Uterus (tissue), 4 donors: ENCODE measurements around the gene SLC22A8. TPM values are rescaled to one million over a fixed set of nuclear protein-coding genes. Genes with fewer than 3 reads are reported as not detected.

Experiments
- DNase-seq, 2 donors: peaks; one replicate each; pipeline ENCODE4 v3.0.0-alpha.2; 2019 to 2020
- H3K27ac ChIP-seq, 2 donors: fragments of 200-600 bp; sonication (generic); 1 replicate in 1 of 2; 2 replicates in 1 of 2; pipeline ENCODE4 v1.5.1; 2016 to 2018
- H3K27me3 ChIP-seq, 2 donors: fragments of 200-600 bp; sonication (generic); one replicate each; pipeline ENCODE4 v1.5.1; 2018 to 2019; ENCODE audit warnings: control low read depth in 1 of 2
- H3K36me3 ChIP-seq, 2 donors: fragments of 200-600 bp; sonication (generic); one replicate each; pipeline ENCODE4 v1.5.1; 2019; ENCODE audit warnings: control low read depth in 1 of 2
- H3K4me1 ChIP-seq, 2 donors: fragments of 200-600 bp; sonication (generic); one replicate each; pipeline ENCODE4 v1.5.1; 2018 to 2019; ENCODE audit warnings: control low read depth in 1 of 2
- H3K4me3 ChIP-seq, 2 donors: fragments of 200-600 bp; sonication (generic); 1 replicate in 1 of 2; 2 replicates in 1 of 2; pipeline ENCODE4 v1.5.1; 2018 to 2019; ENCODE audit warnings: mild to moderate bottlenecking in 1 of 2
- H3K9me3 ChIP-seq, 2 donors: fragments of 200-600 bp; sonication (generic); one replicate each; pipeline ENCODE4 v1.5.1; 2019; ENCODE audit warnings: control low read depth in 1 of 2
- CTCF ChIP-seq, 4 experiments: fragments of 200-600 bp in 2 of 4; fragments of 450-650 bp in 2 of 4; sonication (generic) in 2 of 4; IDR thresholded peaks; one replicate each; pipeline ENCODE4 v1.5.1; 2016 to 2019; ENCODE audit warnings: antibody characterized with exemption in 4 of 4, mild to moderate bottlenecking in 2 of 4, moderate library complexity in 1 of 4
- POLR2A ChIP-seq, 2 donors: fragments of 450-650 bp; IDR thresholded peaks; one replicate each; pipeline ENCODE4 v1.6.1; 2016; ENCODE audit warnings: antibody characterized with exemption in 2 of 2, mild to moderate bottlenecking in 1 of 2, moderate library complexity in 1 of 2
- intact Hi-C: fragments of 100-400 bp; cut with DNase I; formaldehyde crosslinking; loops from one replicate; pipeline ENCODE4 v1.15.1; 2023; ENCODE audit warnings: low total_unique reads
- total RNA-seq, 4 donors: library from RNA; depleted of rRNA in 3 of 4; stranded (reverse); fragments of >200 nt in 3 of 4; gene quantifications; one replicate each; pipeline versions ENCODE4 v1.1.0 to v1.2.4, GENCODE V29; 2014 to 2023
- donor health status: DM: yes; HTN: yes; CAD: no.

The SLC22A8 gene
- total RNA-seq, 4 donors from 2014 or later: not detected

GRCh38 chr11:63007920-63008319 lies 7.7 kb downstream of the SLC22A8 start:
- intact Hi-C loops: no loop called here
- no peak for DNase-seq
- TF ChIP-seq CTCF (IDR thresholded peaks at IDR 0.05) (no peak), POLR2A (IDR thresholded peaks at IDR 0.05) (no peak)

DNA sequence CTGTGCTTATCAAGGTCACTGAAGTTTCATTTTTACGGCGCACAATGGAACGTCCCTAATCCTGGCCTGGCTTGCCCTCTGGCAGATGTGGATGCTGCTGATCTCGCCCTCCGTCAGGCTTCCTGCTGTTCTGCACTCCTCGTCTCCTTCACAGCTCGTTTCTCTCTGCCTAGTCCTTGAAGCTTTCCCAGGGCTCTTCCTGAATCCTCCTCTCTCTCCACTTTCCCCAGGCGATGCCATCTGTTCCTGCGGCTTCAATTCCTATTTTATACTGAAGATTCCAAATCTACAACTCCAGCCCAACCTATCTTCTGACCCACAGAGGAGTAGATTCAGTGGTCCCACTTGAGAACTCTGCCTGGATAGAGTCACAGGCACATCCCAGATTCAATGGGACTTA lies 14.2 kb downstream of the SLC22A8 start:
- no peak for DNase-seq
- intact Hi-C loops: no loop called here
- TF ChIP-seq CTCF (IDR thresholded peaks at IDR 0.05) (no peak), POLR2A (IDR thresholded peaks at IDR 0.05) (no peak)
- no peaks in the 10 kb centered on the region for H3K4me1 ChIP-seq
- no peaks in the 10 kb centered on the region for H3K27me3 ChIP-seq
- H3K9me3 ChIP-seq: no peaks in the 10 kb centered on the region
- no peak overlapping the region for H3K27ac ChIP-seq
- H3K4me3 ChIP-seq: no peak overlapping the region
- H3K36me3 ChIP-seq: no peaks in the 10 kb centered on the region

More at GRCh38 chr11:63007920-63008319, 7.7 kb downstream of the SLC22A8 start:
- H3K4me1 ChIP-seq: no peaks in the 10 kb centered on the region
- H3K9me3 ChIP-seq: no peaks in the 10 kb centered on the region
- H3K27me3 ChIP-seq: no peaks in the 10 kb centered on the region
- H3K4me3 ChIP-seq: no peak overlapping the region
- no peak overlapping the region for H3K27ac ChIP-seq
- no peaks in the 10 kb centered on the region for H3K36me3 ChIP-seq

- Histone ChIP-seq H3K9me3 (no peaks in the 10 kb centered on the region), H3K4me1 (no peaks in the 10 kb centered on the region), H3K27me3 (no peaks in the 10 kb centered on the region), H3K36me3 (no peaks in the 10 kb centered on the region), H3K4me3 (no peak overlapping the region), H3K27ac (no peak overlapping the region)
- DNase-seq: no peak
- no peak for TF ChIP-seq CTCF (IDR thresholded peaks at IDR 0.05)
- TF ChIP-seq POLR2A (IDR thresholded peaks at IDR 0.05): no peak
- intact Hi-C loops: no loop called here
Observed at GRCh38 chr11:62999649-63000048, 16.0 kb downstream of the SLC22A8 start.

- no peaks in the 10 kb centered on the region for H3K4me1 ChIP-seq
- H3K27me3 ChIP-seq: no peaks in the 10 kb centered on the region
- H3K36me3 ChIP-seq: no peaks in the 10 kb centered on the region
- no peak for DNase-seq
- intact Hi-C loops: no loop called here
- H3K9me3 ChIP-seq: no peaks in the 10 kb centered on the region
- H3K4me3 ChIP-seq: no peak overlapping the region
- no peak for TF ChIP-seq POLR2A (IDR thresholded peaks at IDR 0.05)
- no peak for TF ChIP-seq CTCF (IDR thresholded peaks at IDR 0.05)
- H3K27ac ChIP-seq: no peak overlapping the region
Observed at GRCh38 chr11:62999156-62999555, 16.5 kb downstream of the SLC22A8 start.

DNA sequence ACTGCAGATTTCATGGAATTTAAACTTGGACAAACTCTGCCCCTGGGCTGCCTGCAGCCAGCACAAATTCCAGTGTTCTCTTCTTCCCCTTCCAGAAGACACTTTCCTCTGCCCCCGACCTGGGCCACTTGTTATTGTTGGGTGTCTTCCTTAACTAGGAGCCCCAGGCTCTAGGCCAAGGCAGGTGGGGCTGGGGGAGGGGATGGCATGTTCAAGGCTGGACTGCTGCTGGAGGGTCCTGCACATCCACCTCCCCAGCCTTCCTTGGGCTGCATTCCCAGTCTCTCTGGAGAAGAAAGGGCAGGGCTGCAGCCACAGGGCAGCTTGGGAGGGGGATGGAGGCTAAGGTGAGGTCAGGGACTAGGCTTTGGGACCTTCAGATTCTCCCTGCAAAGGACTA lies 19.4 kb downstream of the SLC22A8 start:
- H3K27ac ChIP-seq: no peak overlapping the region
- no peaks in the 10 kb centered on the region for H3K4me1 ChIP-seq
- DNase-seq: no peak
- H3K4me3 ChIP-seq: no peak overlapping the region
- no peak for TF ChIP-seq POLR2A (IDR thresholded peaks at IDR 0.05)
- no peak for TF ChIP-seq CTCF (IDR thresholded peaks at IDR 0.05)
- no peaks in the 10 kb centered on the region for H3K27me3 ChIP-seq
- intact Hi-C loops: no loop called here
- H3K9me3 ChIP-seq: no peaks in the 10 kb centered on the region
- H3K36me3 ChIP-seq: no peaks in the 10 kb centered on the region
